CD4-positive, alpha-beta T cell (primary cell): Measurements from ENCODE around the gene IGF2BP2. TPM values are rescaled to one million over a fixed set of nuclear protein-coding genes. Genes with fewer than 3 reads are reported as not detected.

Experiments used
- ATAC-seq: fragments of 200-7000 bp; cut with Tn5 transposase; one replicate; pipeline ENCODE4 v1.10.0; 2022; ENCODE audit warnings: mild to moderate bottlenecking; ENCODE audit not compliant: poor library complexity
- CTCF ChIA-PET: fragments of 350-600 bp; sonication (Branson Sonifier 250); formaldehyde crosslinking; loops from one replicate; lab custom pipeline; 2021; ENCODE audit warnings: antibody characterized with exemption, inconsistent platforms; lab: Charles Lee
- POLR2A ChIA-PET: fragments of 350-600 bp; sonication (Branson Sonifier 250); formaldehyde crosslinking; loops from one replicate; lab custom pipeline; 2021; ENCODE audit warnings: antibody characterized with exemption, inconsistent platforms; lab: Charles Lee
- DNase-seq, 14 experiments: peaks; one replicate each; pipeline ENCODE4 v3.0.0-alpha.2; 2013 to 2020; ENCODE audit warnings: mixed read lengths in 2 of 14
- H3K27ac ChIP-seq, 2 donors: one replicate each; pipeline versions ENCODE4 v1.5.1 to v1.7.0; 2013; ENCODE audit warnings: low read length in 2 of 2, low read depth in 1 of 2, mild to moderate bottlenecking in 1 of 2
- H3K27me3 ChIP-seq, 2 experiments: 1 replicate in 1 of 2; 2 replicates in 1 of 2; pipeline versions ENCODE4 v1.6.1 to v1.7.0; 2013; ENCODE audit warnings: low read length in 2 of 2, control low read depth in 1 of 2, mild to moderate bottlenecking in 1 of 2, moderate library complexity in 1 of 2; ENCODE audit not compliant: insufficient read depth in 2 of 2, control insufficient read depth in 1 of 2
- H3K36me3 ChIP-seq: one replicate; pipeline ENCODE4 v1.6.1; 2013; ENCODE audit warnings: low read length, control low read depth; ENCODE audit not compliant: insufficient read depth
- H3K4me1 ChIP-seq: one replicate; pipeline ENCODE4 v1.6.1; 2013; ENCODE audit warnings: low read length, control low read depth; ENCODE audit not compliant: insufficient read depth
- H3K4me3 ChIP-seq: one replicate; pipeline ENCODE4 v1.5.1; 2013; ENCODE audit warnings: mild to moderate bottlenecking, low read length, moderate library complexity
- H3K9me3 ChIP-seq, 2 experiments: 1 replicate in 1 of 2; 2 replicates in 1 of 2; pipeline versions ENCODE4 v1.6.1 to v1.7.0; 2013; ENCODE audit warnings: low read length in 2 of 2, mild to moderate bottlenecking in 2 of 2, control low read depth in 1 of 2, moderate library complexity in 1 of 2; ENCODE audit not compliant: control insufficient read depth in 1 of 2, insufficient read depth in 1 of 2
- H3K27ac Mint-ChIP-seq: one replicate; pipeline ENCODE4 v1.8.0; 2020; ENCODE audit warnings: mixed read lengths
- H3K27me3 Mint-ChIP-seq: one replicate; pipeline ENCODE4 v1.8.0; 2021; ENCODE audit warnings: mixed read lengths
- H3K36me3 Mint-ChIP-seq: one replicate; pipeline ENCODE4 v1.8.0; 2021; ENCODE audit warnings: low read depth, mixed read lengths
- H3K4me1 Mint-ChIP-seq: one replicate; pipeline ENCODE4 v1.8.0; 2021; ENCODE audit warnings: low read depth, mixed read lengths
- H3K4me3 Mint-ChIP-seq: one replicate; pipeline ENCODE4 v1.8.0; 2020; ENCODE audit warnings: mild to moderate bottlenecking, mixed read lengths
- H3K9me3 Mint-ChIP-seq: one replicate; pipeline ENCODE4 v1.8.0; 2020; ENCODE audit warnings: mixed read lengths
- CTCF ChIP-seq: fragments of 200-600 bp; IDR thresholded peaks from one replicate; pipeline ENCODE4 v1.8.0; 2022; ENCODE audit warnings: antibody characterized with exemption, mild to moderate bottlenecking
- intact Hi-C, 2 experiments: fragments of 100-400 bp; cut with DNase I in 1 of 2; cut with micrococcal nuclease in 1 of 2; formaldehyde crosslinking; loops; one replicate each; pipeline versions ENCODE4 v1.15.1 to v1.9.0; 2023 to 2025; cut with DNase I, micrococcal nuclease
- total RNA-seq, 174 experiments: library from RNA in 2 of 174; stranded (reverse) in 2 of 174; gene quantifications; one replicate each; pipeline ENCODE4 v1.2.3 and lab custom pipeline; 2021 to 2026

The IGF2BP2 gene
- total RNA-seq, 2 experiments from 2014 or later, result 0.25 to 0.50 TPM

GRCh38 chr3:185716436-185717108 is 108.3 kb downstream of the IGF2BP2 start:
- ATAC-seq, result no peak
- Mint-ChIP-seq H3K27ac (no peak overlapping the region), H3K9me3 (no peaks in the 10 kb centered on the region), H3K27me3 (peaks cover 11% of the 10 kb centered on the region), H3K4me3 (no peak overlapping the region), H3K36me3 (no peaks in the 10 kb centered on the region), H3K4me1 (no peaks in the 10 kb centered on the region)
- H3K27ac ChIP-seq, result no peak overlapping the region
- no peaks in the 10 kb centered on the region for H3K9me3 ChIP-seq
- no peaks in the 10 kb centered on the region for H3K36me3 ChIP-seq
- intact Hi-C loops, result no loop called here
- peaks cover 0 to 3% of the 10 kb centered on the region in 2 experiments for H3K27me3 ChIP-seq
- H3K4me3 ChIP-seq, result no peak overlapping the region
- CTCF ChIA-PET, result no interaction called here
- no peaks in the 10 kb centered on the region for H3K4me1 ChIP-seq
- POLR2A ChIA-PET, result no interaction called here
- no peak for DNase-seq
- TF ChIP-seq CTCF, result no peak

- DNase-seq (no peak), ATAC-seq (no peak)
- Histone ChIP-seq H3K27me3 (peaks cover 0 to 3% of the 10 kb centered on the region in 2 experiments), H3K9me3 (no peaks in the 10 kb centered on the region), H3K4me1 (no peaks in the 10 kb centered on the region), H3K27ac (no peak overlapping the region), H3K36me3 (no peaks in the 10 kb centered on the region), H3K4me3 (no peak overlapping the region)
- POLR2A ChIA-PET, result no interaction called here
- Mint-ChIP-seq H3K9me3 (no peaks in the 10 kb centered on the region), H3K27ac (no peak overlapping the region), H3K4me3 (no peak overlapping the region), H3K4me1 (no peaks in the 10 kb centered on the region), H3K36me3 (no peaks in the 10 kb centered on the region), H3K27me3 (peaks cover 17% of the 10 kb centered on the region)
- CTCF ChIA-PET, result no interaction called here
- intact Hi-C loops, result no loop called here
- TF ChIP-seq CTCF, result no peak
Observed at GRCh38 chr3:185715091-185715490, 109.8 kb downstream of the IGF2BP2 start.

- Histone ChIP-seq H3K27me3 (peaks cover 0 to 5% of the 10 kb centered on the region in 2 experiments), H3K27ac (no peak overlapping the region), H3K36me3 (no peaks in the 10 kb centered on the region), H3K4me3 (no peak overlapping the region), H3K4me1 (no peaks in the 10 kb centered on the region), H3K9me3 (no peaks in the 10 kb centered on the region)
- H3K9me3 Mint-ChIP-seq, result no peaks in the 10 kb centered on the region
- H3K4me3 Mint-ChIP-seq, result no peak overlapping the region
- no peak for TF ChIP-seq CTCF
- H3K27ac Mint-ChIP-seq, result no peak overlapping the region
- CTCF ChIA-PET, result no interaction called here
- ATAC-seq (no peak), DNase-seq (no peak)
- H3K27me3 Mint-ChIP-seq, result peaks cover 17% of the 10 kb centered on the region
- POLR2A ChIA-PET, result no interaction called here
- intact Hi-C loops, result no loop called here
- H3K36me3 Mint-ChIP-seq, result no peaks in the 10 kb centered on the region
- no peaks in the 10 kb centered on the region for H3K4me1 Mint-ChIP-seq
Observed at GRCh38 chr3:185714085-185714484, 110.8 kb downstream of the IGF2BP2 start.
